ENCODE data around the gene CREBRF. TPM values are rescaled to one million over a fixed set of nuclear protein-coding genes. Genes with fewer than 3 reads are reported as not detected.

The CREBRF gene
- total RNA-seq, 1 donor from 2014 or later, result 23.8 TPM

GRCh38 chr5:173018358-173018757 lies 37.8 kb upstream of the CREBRF start:
- H3K36me3 Mint-ChIP-seq (ENCODE audit: unreplicated experiment), result peaks cover 24% of the 10 kb centered on the region
- TF ChIP-seq CTCF (IDR thresholded peaks at IDR 0.05), result no peak
- no peaks in the 10 kb centered on the region for H3K9me3 Mint-ChIP-seq (ENCODE audit: unreplicated experiment)
- H3K27me3 Mint-ChIP-seq (ENCODE audit: unreplicated experiment), result no peaks in the 10 kb centered on the region
- DNase-seq (ENCODE audit: extremely low spot score, unreplicated experiment), result no peak
- no peak overlapping the region for H3K27ac Mint-ChIP-seq (ENCODE audit: unreplicated experiment)
- peaks cover 27% of the 10 kb centered on the region for H3K4me1 Mint-ChIP-seq (ENCODE audit: unreplicated experiment)
- H3K4me3 Mint-ChIP-seq (ENCODE audit: unreplicated experiment), result no peak overlapping the region

- TF ChIP-seq CTCF (IDR thresholded peaks at IDR 0.05), result no peak
- H3K36me3 Mint-ChIP-seq (ENCODE audit: unreplicated experiment), result peaks cover 24% of the 10 kb centered on the region
- no peak for DNase-seq (ENCODE audit: extremely low spot score, unreplicated experiment)
- no peak overlapping the region for H3K4me3 Mint-ChIP-seq (ENCODE audit: unreplicated experiment)
- no peak overlapping the region for H3K27ac Mint-ChIP-seq (ENCODE audit: unreplicated experiment)
- H3K4me1 Mint-ChIP-seq (ENCODE audit: unreplicated experiment), result peaks cover 24% of the 10 kb centered on the region
- no peaks in the 10 kb centered on the region for H3K27me3 Mint-ChIP-seq (ENCODE audit: unreplicated experiment)
- H3K9me3 Mint-ChIP-seq (ENCODE audit: unreplicated experiment), result no peaks in the 10 kb centered on the region
These were observed 36.0 kb upstream of the CREBRF start for GRCh38 chr5:173020154-173020581.

GRCh38 chr5:173020643-173021042 lies 35.5 kb upstream of the CREBRF start:
- H3K4me3 Mint-ChIP-seq (ENCODE audit: unreplicated experiment), result no peak overlapping the region
- no peaks in the 10 kb centered on the region for H3K27me3 Mint-ChIP-seq (ENCODE audit: unreplicated experiment)
- DNase-seq (ENCODE audit: extremely low spot score, unreplicated experiment), result no peak
- no peak for TF ChIP-seq CTCF (IDR thresholded peaks at IDR 0.05)
- peaks cover 23% of the 10 kb centered on the region for H3K4me1 Mint-ChIP-seq (ENCODE audit: unreplicated experiment)
- H3K36me3 Mint-ChIP-seq (ENCODE audit: unreplicated experiment), result peaks cover 24% of the 10 kb centered on the region
- no peak overlapping the region for H3K27ac Mint-ChIP-seq (ENCODE audit: unreplicated experiment)
- H3K9me3 Mint-ChIP-seq (ENCODE audit: unreplicated experiment), result no peaks in the 10 kb centered on the region

GRCh38 chr5:173025651-173026050 lies 30.5 kb upstream of the CREBRF start:
- no peak for DNase-seq (ENCODE audit: extremely low spot score, unreplicated experiment)
- Mint-ChIP-seq H3K36me3 (ENCODE audit: unreplicated experiment) (peaks cover 17% of the 10 kb centered on the region), H3K9me3 (ENCODE audit: unreplicated experiment) (no peaks in the 10 kb centered on the region), H3K27ac (ENCODE audit: unreplicated experiment) (no peak overlapping the region), H3K27me3 (ENCODE audit: unreplicated experiment) (no peaks in the 10 kb centered on the region), H3K4me1 (ENCODE audit: unreplicated experiment) (peaks cover 2% of the 10 kb centered on the region), H3K4me3 (ENCODE audit: unreplicated experiment) (no peak overlapping the region)
- no peak for TF ChIP-seq CTCF (IDR thresholded peaks at IDR 0.05)

- Mint-ChIP-seq H3K27ac (ENCODE audit: unreplicated experiment) (peak overlapping the region; percentile 5), H3K9me3 (ENCODE audit: unreplicated experiment) (no peaks in the 10 kb centered on the region), H3K4me3 (ENCODE audit: unreplicated experiment) (no peak overlapping the region), H3K27me3 (ENCODE audit: unreplicated experiment) (no peaks in the 10 kb centered on the region), H3K4me1 (ENCODE audit: unreplicated experiment) (peaks cover 2% of the 10 kb centered on the region), H3K36me3 (ENCODE audit: unreplicated experiment) (peaks cover 3% of the 10 kb centered on the region)
- DNase-seq (ENCODE audit: extremely low spot score, unreplicated experiment), result no peak
- no peak for TF ChIP-seq CTCF (IDR thresholded peaks at IDR 0.05)
These were observed 28.2 kb upstream of the CREBRF start for GRCh38 chr5:173027905-173028304.
